Measurements from ENCODE around the gene ZFP92.

GRCh38 chrX:153388722-153389459 is 22.4 kb upstream of the ZFP92 start:
- TF ChIP-seq, protein P1, sequence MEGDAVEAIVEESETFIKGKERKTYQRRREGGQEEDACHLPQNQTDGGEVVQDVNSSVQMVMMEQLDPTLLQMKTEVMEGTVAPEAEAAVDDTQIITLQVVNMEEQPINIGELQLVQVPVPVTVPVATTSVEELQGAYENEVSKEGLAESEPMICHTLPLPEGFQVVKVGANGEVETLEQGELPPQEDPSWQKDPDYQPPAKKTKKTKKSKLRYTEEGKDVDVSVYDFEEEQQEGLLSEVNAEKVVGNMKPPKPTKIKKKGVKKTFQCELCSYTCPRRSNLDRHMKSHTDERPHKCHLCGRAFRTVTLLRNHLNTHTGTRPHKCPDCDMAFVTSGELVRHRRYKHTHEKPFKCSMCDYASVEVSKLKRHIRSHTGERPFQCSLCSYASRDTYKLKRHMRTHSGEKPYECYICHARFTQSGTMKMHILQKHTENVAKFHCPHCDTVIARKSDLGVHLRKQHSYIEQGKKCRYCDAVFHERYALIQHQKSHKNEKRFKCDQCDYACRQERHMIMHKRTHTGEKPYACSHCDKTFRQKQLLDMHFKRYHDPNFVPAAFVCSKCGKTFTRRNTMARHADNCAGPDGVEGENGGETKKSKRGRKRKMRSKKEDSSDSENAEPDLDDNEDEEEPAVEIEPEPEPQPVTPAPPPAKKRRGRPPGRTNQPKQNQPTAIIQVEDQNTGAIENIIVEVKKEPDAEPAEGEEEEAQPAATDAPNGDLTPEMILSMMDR (IDR thresholded peaks at IDR 0.05) = no peak
- TF ChIP-seq POLR2A (IDR thresholded peaks at IDR 0.05) = no peak

Measured in testis (tissue), 2 donors.